ENCODE results near the gene ITGBL1.

GRCh38 chr13:101544979-101545378, 92.5 kb downstream of the ITGBL1 start:
- TF ChIP-seq CTCF (IDR thresholded peaks at IDR 0.05), result no peak
- TF ChIP-seq POLR2A (IDR thresholded peaks at IDR 0.05), result no peak

All from testis (tissue), 2 donors.